Measurements from ENCODE around the gene ZC3H18.
"Not testable (repeated sequence)": the region's sequence is repeated elsewhere in the genome, so short reads cannot be mapped to it uniquely, and the experiment has no call there.

ZC3H18 gene

DNA sequence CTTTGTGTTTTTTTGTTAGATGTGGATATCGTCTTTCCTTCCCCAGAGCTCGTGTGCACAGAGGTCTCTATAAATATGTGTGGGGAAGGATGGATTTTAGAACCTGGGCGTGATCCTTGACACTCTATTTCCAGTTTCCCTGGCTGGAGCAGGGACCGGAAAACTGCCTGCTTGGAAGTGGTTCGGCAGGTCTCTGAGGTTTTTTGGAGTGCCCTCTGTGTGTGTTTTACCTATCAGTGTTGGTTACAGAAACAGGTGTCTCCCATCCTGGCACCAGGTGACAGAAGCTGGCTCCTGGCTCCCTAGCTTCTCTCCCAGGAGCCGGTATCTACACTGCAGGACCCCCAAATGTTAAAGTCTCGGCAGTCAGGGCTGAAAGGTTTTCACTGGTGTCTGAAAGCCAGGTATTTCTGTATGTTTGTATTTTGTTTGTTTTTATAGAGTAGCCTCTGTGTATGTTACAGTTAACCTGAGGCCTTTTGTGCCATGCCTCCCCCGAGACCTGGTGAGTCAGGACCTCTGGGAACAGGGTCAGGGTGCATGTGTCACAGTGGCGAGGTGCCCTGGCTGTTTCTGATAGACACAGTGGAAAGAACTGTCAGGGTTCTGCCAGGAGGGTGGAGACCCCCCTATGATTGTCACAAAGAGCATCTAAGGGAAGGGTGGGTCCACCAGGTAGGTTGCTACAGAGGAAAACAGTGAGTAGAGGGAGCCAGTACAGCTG is 31.3 kb downstream of the ZC3H18 start:
- no peak for DNase-seq (ENCODE audit: low spot score)
- no peak for FAIRE-seq

DNA sequence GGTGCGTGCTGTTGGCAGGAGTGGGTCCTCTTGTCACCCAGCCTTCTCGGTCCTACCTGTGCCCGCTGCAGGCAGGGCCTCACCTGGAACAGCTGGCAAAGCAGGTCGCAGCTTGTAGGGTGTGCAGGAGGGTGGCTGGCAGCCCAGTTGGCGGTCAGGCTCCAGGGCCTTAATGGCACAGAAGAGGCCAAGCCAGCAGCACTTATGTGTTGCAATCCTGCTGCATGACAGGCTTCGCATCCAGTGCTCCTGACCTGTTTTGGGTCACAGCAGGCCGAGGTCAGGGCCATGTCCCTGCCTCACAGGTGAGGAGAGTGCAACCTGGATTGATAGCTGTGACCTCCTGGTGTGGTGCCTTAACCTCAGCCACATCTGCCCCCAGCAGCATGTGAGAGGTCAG is 31.9 kb downstream of the ZC3H18 start:
- no peak for DNase-seq (ENCODE audit: low spot score)
- FAIRE-seq, result no peak

DNA sequence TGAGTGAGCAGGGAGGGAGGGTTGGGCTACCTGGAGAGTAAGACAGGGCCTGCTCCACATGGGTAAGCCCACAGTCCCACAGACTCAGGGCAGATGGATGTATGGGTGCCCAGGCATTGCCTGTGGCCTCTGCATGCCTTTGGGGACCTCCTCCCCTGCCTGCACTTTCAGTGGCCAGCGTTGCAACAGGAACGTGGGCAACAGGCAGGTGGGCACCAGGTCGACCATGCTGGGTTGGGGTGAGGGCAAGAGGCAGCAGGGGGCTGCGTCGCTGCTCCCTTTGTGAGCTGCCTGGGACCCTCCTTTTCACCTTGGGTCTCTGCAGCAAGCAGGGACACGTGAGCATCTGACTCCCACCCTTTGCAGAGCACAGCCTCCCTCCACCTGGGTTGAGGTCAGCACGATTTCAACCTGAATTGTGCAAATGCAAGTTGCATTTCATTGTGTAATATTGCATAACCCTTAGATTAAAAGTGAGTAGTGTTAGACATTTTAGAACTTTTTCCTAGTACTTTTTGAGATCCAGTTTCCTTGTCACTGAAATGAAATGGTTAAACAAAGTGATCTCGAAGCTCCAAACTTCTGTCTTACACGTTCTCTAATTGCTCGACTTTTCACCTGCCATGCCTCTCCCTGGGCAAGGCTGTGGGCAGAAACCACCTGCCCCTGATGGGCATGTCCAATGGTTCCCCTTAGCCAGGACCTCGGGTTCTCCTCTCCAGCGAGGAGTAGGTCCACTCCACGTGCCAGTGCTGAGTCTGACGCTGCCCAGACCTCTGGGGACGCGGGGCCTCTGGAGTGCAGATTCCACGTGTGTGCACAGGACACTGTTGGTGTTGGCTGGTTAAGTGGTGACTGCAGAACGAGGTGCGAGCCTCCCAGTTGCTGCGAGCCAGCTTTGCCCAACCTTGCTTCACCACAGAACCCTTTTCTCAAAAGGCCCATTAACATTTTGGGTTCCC is 35.3 kb downstream of the ZC3H18 start:
- no peak for FAIRE-seq
- no peak for DNase-seq (ENCODE audit: low spot score)

DNA sequence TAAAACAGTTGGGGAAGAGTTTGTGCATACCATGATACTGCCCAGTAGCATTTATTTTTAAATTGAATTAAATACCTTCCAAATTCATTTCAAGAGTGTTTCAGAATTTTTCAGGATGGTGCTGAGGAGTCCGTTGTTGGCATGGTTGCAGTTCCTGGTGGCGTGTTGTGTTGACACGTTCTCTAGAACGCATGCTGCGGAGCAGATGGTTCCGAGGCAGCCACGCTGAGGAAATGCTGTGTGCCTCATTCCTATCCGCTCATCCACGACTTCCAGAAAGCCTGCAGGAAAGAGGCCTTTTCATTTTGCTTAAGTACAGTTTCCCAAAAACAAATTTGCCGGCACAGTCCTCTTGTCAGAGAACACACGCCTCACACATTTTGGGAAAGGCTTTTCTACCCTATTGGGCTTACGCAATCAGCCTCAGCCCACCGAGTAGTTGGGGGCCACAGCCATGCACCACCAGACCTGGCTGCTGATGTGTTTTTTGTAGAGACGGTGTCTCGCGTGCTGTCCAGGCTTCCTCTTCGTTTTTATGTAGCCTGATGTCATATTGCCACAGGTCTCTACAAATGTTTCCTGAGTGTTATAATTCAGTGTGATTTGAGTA is 36.0 kb downstream of the ZC3H18 start:
- no peak for FAIRE-seq
- DNase-seq (ENCODE audit: low spot score), result no peak

DNA sequence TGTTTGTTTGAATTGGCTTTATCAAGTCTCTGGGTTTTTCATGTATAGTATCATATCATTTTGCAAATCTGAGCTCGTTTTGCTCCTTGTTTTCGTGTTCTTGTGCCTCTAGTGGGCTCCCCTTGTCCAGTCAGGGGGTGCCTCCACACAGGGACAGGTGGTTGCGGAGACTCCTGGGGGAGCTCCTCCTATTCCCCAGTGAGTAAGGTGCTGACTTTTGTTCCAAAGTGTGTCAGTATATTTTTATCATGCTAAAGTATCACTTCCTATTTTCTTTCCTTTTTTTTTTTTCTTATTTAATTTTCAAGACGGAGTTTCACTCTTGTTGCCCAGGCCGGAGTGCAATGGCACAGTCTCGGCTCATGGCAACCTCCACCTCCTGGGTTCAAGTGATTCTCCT is 37.9 kb downstream of the ZC3H18 start:
- DNase-seq (ENCODE audit: low spot score), result no peak
- FAIRE-seq, result no peak

DNA sequence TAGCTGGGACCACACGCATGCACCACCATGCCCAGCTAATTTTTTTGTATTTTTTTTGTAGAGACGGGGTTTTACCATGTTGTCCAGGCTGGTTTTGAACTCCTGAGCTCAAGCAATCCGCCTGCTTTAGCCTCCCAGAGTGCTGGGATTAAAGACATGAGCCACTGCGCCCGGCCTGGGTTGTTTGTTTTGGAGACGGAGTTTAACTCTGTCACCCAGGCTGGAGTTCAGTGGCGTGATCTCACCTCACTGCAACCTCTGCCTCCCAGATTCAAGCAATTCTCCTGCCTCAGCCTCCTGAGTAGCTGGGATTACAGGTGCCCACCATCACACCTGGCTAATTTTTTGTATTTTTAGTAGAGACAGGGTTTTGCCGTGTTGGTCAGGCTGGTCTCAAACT is 39.2 kb downstream of the ZC3H18 start:
- DNase-seq (ENCODE audit: low spot score), result not testable (repeated sequence)

DNA sequence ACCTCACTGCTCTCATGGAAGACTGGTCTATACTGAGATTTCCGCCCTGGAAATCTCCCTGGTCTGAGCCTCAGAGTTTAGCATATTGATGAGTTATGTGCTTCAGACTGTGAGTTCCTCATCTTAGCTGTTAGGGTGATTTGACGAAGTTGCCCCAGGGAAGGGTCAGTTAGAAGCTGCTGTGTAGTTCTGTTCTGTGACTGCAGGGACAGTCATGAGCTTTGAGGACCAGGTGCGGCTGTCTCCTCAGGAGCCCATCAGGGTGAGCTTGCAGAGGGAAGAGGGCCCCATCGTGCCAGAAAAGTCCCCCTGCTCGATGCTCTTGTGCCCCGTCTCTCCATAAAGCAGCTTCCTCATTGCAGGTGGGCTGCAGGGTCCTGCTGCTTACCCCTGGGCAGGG is 39.9 kb downstream of the ZC3H18 start:
- no peak for FAIRE-seq
- no peak for DNase-seq (ENCODE audit: low spot score)

More for the DNA sequence above, 39.2 kb downstream of the ZC3H18 start:
- FAIRE-seq, result not testable (repeated sequence)

DNA sequence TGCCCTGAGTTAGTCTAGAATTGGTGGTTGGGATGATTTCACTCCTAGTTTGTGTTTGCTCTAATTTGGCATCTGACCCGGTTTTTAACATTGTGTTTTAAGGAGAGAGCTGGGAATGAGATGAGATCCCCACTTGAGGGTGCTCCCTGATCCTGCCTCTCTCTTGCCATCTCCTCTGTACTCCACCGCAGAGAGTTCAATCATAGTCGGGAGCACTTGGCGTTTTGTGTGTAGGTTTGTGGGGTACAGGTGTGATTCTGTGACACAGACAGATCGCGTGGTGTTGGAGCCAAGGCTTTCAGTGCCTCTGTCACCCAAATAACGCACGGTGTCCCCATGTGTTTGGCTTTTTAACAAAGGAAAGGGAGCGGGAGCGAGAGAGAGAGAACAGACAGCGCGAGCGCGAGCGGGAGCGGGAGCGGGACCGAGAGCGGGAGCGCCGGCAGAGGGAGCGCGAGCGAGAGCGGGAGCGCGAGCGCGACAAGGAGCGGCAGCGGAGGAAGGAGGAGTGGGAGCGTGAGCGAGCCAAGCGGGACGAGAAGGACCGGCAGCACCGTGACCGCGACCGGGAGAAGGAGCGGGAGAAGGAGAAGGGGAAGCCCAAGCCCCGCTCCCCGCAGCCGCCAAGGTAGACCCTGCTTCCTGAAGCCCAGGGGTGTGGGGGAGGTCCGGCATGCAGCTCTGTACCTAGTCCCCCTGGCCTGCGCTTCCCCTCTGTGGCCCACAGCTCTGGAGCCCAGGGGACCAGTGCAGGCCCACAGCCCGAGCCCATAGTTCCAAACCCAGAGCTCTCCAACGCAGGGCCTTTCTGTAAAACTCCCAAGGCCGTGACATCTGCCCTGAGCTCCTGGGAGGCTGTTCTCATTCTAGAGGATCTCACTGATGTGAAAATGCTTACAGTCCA is 41.0 kb downstream of the ZC3H18 start:
- no peak for FAIRE-seq

DNA sequence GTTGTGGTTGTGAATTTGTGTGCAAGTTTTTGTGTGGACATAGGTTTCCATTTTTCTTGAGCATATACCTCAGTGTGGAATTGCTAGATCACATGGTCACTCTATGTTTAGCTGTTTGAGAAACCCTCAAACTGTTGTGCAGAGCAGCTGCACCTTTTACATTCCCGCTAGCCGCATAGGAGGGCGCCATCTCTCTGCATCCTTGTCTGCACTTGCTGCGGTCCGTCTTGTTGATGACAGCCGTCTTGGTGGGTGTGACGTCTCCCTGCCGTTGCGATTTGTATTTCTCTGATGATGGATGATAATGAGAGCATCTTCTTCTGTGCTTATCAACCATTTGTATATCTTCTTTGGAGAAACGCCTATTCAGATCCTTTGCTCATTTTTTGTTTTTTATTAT is 43.1 kb downstream of the ZC3H18 start:
- no peak for DNase-seq (ENCODE audit: low spot score)
- no peak for FAIRE-seq

More for the DNA sequence above, 41.0 kb downstream of the ZC3H18 start:
- no peak for DNase-seq (ENCODE audit: low spot score)

DNA sequence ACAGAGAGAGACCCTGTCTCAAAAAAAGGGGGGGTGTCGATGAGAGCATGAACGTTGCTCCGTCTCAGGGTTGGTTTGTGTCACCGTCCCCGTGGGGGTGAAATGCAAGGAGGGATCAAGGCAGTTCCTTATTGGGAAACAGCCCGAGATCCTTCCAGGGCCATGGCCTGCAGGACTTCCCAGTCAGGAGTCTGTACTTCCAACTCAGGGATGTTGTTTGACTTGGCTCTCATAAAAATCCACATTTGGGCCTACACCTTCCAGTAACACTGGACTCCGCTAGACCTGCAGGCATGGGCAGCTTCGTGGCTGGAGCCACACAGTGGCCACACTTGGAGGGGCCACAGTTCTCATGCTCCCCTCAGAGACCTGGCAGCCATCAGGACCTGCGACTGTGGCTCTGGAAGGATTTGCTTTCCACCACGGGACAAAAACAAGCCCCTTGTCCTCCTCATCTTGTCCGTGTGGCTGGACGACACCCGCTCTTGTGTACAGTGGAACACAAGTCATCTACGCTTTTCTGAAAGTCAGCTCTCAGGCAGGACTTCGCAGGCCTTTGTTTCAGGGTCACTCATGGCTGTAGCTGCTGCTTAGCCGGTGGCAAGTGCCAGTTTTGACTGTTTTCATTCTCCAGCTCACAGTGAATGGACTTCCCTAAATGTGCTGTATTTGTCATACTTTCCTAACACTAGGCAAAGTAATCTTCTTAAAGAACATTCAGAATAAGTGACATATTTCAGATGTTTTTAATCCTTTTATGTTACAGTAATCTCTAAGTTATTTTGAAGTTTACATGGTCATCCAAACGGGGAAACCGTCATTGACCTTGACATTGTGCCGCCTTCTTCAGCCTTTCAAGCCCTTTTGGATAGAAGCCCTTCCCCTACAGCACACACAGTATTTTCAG is 44.0 kb downstream of the ZC3H18 start:
- FAIRE-seq (no peak), DNase-seq (ENCODE audit: low spot score) (no peak)

DNA sequence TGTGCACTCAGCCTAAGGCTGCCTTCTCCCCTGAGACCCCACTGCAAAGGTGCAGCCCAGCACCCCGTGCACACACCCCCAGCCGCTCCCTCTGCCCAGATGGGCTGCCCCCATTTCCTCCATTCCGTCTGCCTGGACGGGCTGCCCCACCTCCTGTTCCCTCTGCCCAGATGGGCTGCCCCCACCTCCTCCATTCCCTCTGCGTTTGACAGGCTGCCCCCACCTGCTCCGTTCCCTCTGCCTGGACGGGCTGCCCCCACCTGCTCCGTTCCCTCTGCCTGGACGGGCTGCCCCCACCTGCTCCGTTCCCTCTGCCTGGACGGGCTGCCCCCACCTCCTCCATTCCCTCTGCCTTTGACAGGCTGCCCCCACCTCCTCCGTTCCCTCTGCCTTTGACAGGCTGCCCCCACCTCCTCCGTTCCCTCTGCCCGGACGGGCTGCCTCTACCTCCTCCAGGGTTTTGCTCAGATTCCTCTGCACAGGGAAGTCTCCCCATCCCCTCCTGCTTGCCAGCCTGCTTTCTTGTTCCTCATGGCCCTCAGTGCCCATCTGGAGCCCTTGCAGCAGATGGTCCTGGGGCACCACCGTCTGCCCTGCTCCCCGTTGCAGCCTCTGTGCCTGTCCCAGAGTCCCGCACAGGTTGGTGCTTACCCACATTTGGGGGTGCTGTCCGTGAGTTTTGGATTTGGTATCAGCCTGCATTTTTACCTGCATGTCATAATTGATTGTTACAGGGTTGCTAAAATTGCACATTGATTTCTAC is 44.8 kb downstream of the ZC3H18 start:
- DNase-seq (ENCODE audit: low spot score), result no peak
- no peak for FAIRE-seq

DNA sequence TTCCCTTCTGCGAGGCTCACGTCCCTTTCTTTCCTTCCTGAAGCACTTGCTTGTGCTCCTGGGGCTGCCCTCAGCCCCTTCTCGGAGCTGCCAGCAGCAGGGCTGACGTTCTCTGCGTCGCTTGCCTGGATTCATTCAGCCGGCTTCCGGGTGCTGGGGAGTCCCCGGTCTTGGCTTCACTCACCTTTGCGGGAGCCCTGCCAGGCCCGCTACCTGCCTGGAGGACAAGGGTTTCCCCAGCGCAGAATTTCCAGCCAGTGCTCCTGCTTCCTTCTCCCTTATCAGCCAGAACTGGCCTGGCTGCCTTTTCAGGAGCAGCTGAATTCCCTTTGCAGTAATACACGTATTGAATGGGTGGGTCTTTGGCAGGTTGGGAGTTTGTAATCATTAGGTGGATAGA is 46.1 kb downstream of the ZC3H18 start:
- FAIRE-seq, result no peak
- no peak for DNase-seq (ENCODE audit: low spot score)

DNA sequence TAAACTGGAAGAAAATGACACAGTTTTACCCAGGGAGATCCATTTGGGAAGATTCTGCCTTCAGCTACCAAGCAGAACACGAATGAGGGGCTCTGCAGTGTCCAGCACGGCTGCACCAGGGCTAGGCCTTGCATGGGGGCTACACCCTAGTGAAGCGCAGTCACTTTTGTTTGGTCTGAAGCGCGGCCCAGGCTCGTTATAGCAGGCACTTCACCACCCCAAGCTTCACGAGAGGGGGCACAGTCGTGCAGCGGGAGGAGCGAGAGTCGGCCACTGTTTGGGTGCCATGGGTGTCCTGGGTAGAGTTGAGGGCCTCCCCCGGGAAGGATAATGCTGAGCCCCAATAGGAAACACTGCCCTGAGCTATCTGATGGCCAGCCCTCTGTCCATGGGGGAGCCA is 46.5 kb downstream of the ZC3H18 start:
- FAIRE-seq (no peak), DNase-seq (ENCODE audit: low spot score) (no peak)

DNA sequence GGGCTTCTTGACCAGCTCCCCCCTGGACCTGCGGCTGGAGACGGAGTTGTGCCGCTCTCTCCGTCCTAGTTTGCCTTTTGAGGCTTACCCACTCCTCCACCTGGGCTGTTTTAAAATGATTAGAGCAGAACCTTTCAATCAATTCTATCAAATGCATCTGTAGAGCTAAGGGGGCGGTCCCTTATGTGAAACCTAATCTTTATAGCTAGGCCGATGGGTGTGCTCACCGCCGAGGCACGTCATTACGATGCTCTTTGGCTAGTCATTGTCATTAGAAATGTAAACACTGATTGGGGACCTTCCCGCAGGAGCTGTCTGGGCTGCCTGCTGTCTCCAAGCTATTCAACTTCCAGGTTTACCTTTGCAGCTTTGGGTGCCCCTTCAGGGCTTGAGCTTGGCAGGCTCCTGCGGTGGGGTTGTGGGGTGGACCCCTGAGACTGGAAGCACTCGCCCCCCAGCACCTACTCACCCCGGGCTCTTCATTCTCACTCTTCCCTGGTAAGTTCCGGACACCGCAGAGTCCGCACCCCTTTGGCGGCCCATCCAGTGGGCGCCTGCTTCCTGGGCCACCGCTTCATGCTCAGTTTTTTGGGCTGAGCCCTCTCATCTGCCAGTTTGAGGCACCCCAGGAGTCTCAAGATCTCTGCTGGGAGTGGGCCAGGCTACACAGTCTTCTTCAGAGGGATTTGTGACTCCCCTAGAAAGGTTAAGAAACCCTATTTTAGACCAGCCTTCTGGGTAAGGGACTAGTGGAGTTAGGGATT is 47.2 kb downstream of the ZC3H18 start:
- FAIRE-seq (no peak), DNase-seq (ENCODE audit: low spot score) (no peak)

DNA sequence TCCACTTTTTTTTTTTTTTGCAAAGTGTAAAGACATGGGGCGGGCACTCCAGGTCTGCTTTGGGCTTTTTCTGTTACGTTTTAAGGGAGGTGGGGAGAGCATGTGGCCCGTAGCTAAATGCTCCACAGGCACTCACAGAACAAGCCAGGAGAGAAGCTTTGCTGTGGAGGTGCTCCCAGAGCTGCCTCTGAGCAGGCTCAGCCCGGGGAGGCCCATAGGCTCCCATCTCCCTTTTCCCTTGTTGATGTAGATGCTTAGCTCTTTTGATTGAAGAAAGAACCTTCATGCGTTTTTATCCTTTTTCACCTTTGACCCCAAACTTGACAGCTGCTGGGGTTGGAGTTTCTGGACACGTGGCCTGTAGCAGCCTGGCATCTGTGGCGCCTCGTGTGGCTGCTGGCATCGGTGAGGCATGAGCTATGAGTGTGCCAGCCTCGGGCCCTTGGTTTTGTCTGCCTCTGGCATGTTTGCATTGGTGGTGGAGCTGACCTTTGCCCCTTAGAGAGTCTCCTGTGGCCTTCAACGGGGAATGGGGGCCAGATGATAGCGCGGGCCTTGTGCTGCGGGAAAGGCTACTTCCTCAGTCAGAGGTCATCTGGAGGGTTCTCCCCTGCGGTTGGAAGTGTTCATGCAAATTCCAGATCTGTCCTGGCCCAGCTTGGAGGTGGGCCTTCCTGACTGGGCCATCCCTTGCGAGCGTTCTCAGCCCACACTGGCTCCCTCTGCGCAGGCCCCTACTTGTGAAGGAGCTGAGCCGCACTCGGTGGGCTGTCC is 48.2 kb downstream of the ZC3H18 start:
- FAIRE-seq, result no peak
- DNase-seq (ENCODE audit: low spot score), result no peak

DNA sequence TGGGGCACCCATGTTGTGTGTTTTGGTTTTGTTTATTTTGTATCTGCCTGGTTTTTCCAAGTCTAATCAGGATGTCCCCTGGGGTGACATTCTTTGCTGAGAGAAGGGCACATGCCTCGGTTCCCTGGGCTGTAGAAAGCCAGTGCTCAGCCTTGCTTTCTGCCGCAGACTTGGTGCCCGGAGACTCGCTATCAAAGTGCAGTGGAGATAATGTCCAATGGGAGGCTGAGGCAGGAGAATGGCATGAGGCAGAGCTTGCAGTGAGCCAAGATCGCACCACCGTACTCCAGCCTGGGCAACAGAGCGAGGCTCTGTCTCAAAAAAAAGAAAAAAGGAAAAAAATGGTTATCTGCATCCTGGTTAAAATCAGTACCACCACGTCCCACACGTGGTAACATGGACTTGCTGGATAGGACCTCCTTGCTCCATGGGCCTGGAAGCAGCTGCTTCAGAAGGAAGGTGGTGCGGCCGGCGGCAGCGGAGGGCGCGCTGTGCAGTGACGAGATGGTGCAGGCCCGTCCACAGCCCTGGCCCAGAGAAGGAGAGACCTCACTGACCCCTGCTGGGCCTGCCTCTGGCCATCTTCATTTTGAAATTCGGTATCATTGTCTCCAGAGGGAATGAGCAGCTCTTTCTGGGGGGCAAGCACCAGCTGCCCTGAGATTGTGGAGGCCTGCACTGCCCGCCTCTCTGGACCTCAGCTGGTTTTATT is 48.9 kb downstream of the ZC3H18 start:
- DNase-seq (ENCODE audit: low spot score) (no peak), FAIRE-seq (no peak)

Measured in urothelium cell line (cell line).